Hematopoietic multipotent progenitor cell treated with erythropoietin and hydrocortisone succinate and interleukin-3 and kit ligand, for 4 days (in vitro differentiated cells): ENCODE data around the gene FAM13B.
"Not testable (repeated sequence)": the region's sequence is repeated elsewhere in the genome, so short reads cannot be mapped to it uniquely, and the experiment has no call there.

ENCODE experiments used
- DNase-seq: peaks from one replicate; pipeline ENCODE4 v3.0.0-alpha.2; 2015

FAM13B gene

DNA sequence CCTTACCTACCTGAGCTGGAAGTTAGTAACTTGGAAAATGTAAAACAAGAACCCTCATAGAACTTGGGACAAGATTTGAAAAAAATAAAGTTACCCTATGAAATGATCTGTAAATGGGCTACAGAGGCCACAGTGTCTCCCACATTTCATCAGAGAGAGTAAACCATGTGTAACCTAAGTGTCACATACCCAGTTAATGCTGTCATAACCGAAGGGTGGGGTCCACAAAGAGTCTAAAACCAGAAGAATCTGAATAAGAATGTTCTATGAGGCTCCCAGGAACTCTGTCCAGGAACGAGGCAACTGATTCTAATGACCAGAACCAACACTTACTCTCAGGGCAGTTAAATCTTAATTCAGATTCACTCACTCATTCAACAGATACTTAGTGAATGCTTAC lies 1.0 kb upstream of the FAM13B start:
- DNase-seq = no peak

GRCh38 chr5:138033386-138033808 lies 518 bp upstream of the FAM13B start:
- peak; percentile 36 for DNase-seq

GRCh38 chr5:138032028-138032571 lies 779 bp downstream of the FAM13B start:
- DNase-seq = peak; percentile 96

GRCh38 chr5:138029944-138030343 lies 2.9 kb downstream of the FAM13B start:
- DNase-seq = no peak

GRCh38 chr5:138029501-138029900 lies 3.4 kb downstream of the FAM13B start:
- no peak for DNase-seq

DNA sequence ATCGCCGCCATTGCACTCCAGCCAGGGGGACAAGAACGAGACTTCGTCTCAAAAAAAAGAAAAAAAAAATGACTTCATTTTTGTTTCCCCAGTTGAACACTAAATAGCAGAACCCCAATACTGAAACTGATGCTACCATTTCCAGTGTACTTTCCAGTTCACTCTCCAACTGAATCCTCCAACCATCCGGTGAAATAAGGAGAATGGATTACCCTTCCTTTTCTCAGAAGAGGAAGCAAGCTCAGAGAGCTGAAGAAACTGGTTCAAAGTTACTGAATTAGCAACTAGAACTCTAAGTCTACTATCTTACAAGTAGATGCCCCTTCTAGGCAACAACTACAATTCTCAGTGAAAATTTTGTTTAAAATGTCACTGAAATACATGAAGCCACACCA lies 3.9 kb downstream of the FAM13B start:
- peak; percentile 13 for DNase-seq

- peak; percentile 48 for DNase-seq
Observed at GRCh38 chr5:138028262-138028970, 4.5 kb downstream of the FAM13B start.

DNA sequence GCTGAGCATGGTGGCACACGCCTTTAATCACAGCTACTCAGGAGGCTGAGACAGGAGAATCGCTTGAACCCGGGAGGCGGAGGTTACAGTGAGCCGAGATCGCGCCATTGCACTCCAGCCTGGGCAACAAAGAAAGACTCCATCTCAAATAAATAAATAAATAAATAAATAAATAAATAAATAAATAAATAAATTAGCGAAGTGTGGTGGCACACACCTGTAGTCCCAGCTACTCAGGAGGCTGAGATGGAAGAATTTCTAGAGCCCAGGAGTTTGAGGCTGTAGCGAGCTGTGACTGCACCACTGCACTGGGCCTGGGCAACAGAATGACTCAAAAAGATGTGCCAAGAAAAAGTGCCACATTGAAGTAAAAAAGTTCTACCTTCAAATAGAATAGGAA lies 6.1 kb downstream of the FAM13B start:
- DNase-seq = not testable (repeated sequence)

GRCh38 chr5:138025285-138025684 lies 7.6 kb downstream of the FAM13B start:
- no peak for DNase-seq

DNA sequence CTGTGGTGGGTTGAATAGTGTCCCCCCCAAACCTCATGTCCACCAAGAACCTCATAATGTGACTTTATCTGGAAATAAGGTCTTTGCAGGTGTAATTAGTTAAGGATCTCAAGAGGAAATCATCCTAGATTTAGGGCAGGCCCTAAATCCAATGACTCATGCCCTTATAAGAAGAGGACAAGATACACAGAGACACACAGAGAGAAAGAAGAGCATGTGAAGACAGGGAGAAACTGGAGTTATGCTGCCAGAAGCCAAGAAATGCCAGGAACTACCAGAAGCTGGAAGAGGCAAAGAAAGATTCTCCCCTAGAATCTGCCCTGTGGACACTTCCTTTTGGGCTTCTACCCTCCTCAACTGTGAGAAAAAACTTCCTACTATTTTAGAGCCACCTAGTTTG lies 8.8 kb downstream of the FAM13B start:
- no peak for DNase-seq

GRCh38 chr5:138022912-138023311 lies 10.0 kb downstream of the FAM13B start:
- no peak for DNase-seq

- no peak for DNase-seq
Observed at GRCh38 chr5:138021771-138022170, 11.1 kb downstream of the FAM13B start.

DNA sequence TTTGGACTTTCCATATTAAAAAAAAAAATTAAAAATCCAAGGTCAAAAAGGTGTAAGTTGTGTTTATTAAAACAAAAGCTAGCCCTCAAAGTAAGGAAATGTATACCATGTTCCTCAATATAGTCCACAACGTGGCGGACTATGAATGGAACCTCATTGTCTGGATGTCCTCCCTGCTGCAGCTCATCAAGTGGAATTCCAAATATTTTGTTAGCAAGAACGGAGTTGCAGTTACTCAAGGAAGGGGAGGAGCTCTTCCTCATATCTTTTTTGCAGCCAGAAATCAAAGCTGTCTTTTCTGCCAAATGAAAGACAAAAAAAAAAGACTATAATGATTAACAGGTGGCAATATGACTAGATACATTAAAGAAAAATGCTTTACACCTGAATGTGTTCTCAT lies 14.0 kb downstream of the FAM13B start:
- DNase-seq = no peak

GRCh38 chr5:138015916-138016315 lies 17.0 kb downstream of the FAM13B start:
- no peak for DNase-seq

DNA sequence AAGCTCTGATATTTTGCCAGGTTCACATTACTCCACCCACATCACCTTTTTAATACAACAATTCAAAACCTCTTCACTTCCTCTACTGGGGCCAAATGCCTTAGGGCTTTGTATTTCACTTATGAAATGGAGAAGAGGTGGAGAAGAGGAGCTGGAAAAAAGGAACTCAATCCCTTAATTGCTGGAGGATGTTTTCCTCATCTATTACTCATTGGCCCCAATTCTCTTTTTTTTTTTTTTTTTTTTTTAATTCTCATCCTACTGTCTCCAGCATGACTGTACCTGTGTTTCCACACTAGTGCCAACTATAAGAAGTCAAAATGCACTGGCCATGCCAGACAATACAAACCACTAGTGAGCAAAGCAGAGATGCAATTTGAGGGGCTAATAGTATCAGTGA lies 20.9 kb downstream of the FAM13B start:
- no peak for DNase-seq

DNA sequence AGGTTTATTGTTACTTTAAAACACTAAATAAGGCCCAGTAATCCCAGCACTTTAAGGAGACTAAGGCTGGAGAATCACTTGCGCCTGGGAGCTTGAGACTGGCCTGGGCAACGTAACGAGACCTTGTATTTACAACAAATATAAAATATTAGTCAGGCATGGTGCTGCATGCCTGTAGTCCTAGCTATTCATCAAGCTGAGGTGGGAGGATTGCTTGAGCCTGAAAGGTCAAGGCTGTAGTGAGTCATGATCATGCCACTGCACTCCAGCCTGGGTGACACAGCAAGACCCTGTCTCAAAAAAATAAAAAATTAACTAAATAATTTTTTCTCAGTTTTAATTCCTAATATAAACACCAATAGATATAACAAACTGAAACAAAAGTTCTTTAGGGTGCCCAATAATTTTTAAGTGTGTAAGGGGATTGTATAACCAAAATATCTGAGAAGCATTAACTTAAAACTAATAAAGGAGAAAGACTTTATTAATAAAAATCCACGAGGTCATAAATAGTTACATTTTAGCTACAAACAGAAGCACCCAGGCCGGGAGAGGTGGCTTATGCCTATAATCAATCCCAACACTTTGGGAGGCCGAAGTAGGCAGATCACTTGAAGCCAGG lies 32.7 kb downstream of the FAM13B start:
- no peak for DNase-seq

DNA sequence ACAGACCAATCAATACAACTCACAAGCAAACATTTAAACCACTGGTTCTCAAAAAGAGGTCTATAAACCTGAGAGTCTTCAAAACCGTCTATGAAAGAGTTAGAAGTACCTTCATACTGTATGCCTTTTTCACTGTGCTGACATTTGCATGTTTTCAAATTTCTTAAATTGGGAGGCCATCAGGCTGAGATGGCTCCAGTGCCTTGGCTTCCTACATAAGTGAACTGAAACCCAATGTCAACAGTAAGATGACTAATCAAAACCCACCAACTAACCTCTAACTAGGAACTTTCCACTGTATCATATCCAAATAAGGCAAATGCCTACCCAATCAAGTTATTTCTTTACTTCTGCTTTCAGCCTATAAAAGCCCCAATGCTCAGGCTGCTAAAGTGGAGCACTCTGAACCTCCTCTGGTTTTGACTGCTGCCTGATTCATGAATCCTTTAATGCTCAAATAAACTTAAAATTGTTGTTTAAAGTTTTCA lies 35.1 kb downstream of the FAM13B start:
- DNase-seq = peak; percentile 56

DNA sequence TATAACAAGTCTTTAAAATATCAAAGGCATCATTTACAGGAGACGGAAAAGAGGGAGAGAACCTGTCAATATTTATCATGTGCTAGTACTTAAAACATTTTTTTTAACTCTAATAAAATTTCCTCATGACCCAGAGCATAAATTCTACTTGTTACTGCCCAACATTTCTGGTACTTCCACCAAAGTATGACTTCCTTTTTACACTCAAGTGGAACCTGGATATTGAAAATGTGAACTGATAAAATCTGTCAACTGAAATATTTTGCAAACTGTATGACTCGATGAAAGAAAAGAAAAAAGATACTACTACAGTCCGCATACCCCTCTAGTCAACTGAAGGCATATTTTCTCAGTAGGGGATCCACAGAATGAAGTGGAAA lies 37.1 kb downstream of the FAM13B start:
- DNase-seq = peak; percentile 54

DNA sequence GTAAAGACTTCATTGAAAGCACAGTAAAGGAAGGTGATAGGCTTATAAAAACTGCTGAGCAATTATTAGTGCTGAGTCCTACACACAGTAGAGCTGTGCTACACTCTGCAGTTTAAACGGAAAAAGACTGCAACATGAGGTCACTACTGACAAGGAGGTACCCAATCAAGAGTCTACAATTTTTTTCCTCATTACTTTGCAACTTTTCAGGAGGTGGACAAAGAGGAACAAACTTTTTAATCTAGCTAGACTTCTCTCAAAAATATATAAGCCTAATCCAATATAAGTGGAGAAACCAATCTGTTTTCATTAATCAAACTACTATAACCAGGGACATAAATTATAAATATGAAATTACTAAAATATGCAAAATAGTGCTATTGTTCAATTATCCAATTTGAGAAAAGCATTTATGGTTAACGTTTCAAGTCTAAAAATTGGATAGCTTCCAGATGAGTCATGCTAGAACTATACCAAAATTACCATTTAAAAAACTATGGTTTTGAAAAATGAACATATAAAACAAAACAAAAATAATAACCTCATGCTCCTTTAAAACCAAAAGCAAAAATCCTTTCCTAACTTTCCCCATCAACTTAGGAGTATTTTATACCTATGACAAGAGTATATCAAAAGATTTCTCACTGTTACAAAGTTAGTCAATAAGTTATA lies 37.7 kb downstream of the FAM13B start:
- DNase-seq = peak; percentile 92

DNA sequence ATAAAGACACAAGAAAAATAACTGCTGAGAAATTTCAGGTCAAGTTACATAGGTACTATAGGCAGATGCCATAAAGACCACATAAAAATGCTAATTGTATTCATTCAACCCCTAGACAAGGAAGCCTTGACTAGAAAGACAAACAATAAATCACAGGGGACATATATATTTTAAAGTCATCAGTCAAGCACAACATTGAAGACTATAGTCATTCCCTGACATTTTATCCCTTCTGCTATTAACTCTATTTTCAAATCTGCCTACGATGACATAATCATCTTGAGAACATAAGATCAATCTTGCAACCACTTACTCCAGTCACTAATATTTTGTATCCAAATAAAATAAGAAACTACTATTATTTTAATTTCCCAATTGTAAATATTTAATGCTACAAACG lies 38.3 kb downstream of the FAM13B start:
- no peak for DNase-seq

- DNase-seq = no peak
Observed at GRCh38 chr5:137989419-137989818, 43.5 kb downstream of the FAM13B start.

GRCh38 chr5:137975208-137975607 lies 57.7 kb downstream of the FAM13B start:
- no peak for DNase-seq

DNA sequence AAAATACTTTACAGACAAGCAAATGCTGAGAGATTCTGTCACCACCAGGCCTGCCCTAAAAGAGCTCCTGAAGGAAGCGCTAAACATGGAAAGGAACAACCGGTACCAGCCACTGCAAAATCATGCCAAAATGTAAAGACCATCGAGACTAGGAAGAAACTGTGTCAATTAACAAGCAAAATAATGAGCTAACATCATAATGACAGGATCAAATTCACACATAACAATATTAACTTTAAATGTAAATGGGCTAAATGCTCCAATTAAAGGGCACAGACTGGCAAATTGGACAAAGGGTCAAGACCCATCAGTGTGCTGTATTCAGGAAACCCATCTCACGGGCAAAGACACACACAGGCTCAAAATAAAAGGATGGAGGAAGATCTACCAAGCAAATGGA lies 62.5 kb downstream of the FAM13B start:
- DNase-seq = not testable (repeated sequence)

DNA sequence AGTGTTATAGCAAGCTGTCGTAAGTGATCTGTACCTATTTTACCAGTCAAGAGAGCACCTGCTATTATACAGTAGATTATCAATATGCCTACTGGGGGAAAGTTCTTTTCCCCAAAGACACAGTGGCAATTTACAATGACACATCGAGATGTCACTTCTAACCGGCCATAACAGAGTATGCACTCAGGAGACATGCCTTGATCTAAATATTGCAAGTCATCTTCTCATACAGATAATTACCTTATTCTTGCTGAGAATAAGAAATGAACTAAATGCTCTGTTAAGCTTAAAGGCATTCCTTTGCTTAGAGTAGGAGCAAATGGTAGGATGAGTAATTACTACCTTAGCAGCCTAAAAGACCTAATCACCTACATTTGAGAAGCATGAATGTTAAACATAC lies 72.1 kb downstream of the FAM13B start:
- peak; percentile 10 for DNase-seq
